ENCODE results near the gene CDC42EP5.

The CDC42EP5 gene

DNA sequence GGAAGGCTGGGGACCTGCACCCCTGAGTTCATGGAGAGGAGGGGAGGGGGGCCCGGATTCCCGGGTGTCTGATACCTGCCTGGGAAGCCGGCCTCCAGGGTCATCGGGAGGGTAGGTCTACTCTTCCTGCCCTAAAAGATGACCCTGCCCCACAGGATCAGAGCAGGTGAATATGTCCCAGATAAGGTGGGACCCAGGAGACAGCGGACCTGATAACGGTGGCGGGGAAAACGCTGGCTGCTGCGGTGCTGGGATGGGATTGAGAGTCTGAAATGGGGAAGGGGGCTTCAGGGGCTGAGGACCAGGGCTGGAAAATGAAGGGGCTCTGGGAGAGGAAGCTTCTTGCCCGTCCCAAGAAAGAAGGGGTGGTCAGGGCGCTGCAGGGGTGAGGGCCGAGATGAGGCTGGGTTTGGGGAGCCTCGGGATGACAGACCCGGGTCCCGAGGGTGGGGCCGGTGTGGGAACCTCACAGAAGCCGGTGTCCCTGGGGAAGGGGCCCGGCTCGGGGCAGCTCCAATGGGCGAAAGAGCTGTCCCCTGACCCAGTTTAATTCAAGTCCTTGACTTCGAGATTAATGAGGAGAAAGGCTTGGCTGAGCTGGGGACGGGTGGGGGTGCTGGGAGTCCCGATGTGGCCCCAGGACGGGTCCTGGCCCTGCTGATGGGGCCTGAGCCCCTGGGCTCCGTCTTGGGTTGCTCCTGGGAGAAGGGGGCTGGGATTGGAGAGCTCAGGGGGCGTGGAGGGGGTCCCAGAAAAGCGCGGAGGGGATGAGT, 57.0 kb downstream of the CDC42EP5 start:
- Histone ChIP-seq H3K4me3 (replicated peaks; ENCODE audit: low read depth, low read length) (no peak overlapping the region), H3K27me3 (replicated peaks; ENCODE audit: control insufficient read depth, insufficient read depth, low read length) (no peaks in the 10 kb centered on the region), H3K36me3 (ENCODE audit: control insufficient read depth, insufficient read depth, low read length) (no peaks in the 10 kb centered on the region)
- no peak for DNase-seq (ENCODE audit: extremely low read depth, insufficient read length)
- TF ChIP-seq, protein P1, sequence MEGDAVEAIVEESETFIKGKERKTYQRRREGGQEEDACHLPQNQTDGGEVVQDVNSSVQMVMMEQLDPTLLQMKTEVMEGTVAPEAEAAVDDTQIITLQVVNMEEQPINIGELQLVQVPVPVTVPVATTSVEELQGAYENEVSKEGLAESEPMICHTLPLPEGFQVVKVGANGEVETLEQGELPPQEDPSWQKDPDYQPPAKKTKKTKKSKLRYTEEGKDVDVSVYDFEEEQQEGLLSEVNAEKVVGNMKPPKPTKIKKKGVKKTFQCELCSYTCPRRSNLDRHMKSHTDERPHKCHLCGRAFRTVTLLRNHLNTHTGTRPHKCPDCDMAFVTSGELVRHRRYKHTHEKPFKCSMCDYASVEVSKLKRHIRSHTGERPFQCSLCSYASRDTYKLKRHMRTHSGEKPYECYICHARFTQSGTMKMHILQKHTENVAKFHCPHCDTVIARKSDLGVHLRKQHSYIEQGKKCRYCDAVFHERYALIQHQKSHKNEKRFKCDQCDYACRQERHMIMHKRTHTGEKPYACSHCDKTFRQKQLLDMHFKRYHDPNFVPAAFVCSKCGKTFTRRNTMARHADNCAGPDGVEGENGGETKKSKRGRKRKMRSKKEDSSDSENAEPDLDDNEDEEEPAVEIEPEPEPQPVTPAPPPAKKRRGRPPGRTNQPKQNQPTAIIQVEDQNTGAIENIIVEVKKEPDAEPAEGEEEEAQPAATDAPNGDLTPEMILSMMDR (IDR thresholded peaks at IDR 0.05; ENCODE audit: insufficient read depth, low read length, poor library complexity, severe bottlenecking) = no peak

DNA sequence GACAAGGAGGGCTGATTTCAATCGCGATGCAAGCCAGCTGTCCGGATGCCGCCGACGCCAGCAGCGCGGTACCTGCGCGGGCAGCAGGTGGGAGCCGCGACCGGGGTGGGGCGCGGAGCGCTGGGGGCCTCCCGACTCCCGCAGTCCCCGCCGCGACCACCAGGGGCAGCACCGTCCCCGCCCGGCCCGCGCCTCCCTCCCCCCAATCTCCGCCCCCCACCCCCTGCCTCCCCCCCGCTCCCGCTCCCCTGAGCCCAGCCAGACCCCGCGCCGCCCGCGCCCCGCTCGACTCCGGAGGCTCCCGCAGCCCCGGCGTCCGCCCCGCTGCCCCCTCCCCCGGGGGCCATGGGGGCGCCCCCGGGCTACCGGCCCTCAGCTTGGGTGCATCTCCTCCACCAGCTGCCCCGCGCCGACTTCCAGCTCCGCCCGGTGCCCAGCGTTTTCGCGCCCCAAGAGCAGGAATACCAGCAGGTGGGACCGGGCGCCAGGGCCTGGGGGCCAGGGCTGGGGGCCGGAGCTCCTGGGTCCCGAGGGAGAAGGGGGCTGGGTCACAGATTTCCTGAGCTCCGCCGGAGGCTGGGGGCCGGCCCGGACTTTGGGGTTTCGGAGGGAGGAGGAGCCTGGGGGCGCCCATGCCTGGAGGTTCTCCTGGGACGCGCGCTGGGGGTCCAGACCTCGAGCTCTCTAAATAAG, 57.7 kb downstream of the CDC42EP5 start, which contains the start of gene TTYH1:
TTYH1 (plus strand) TSS at position 257 of the 693 bp plus-strand sequence; CDS start at position 346, 89 bp downstream.
- no peak within 1 kb of the TSS for H3K4me3 ChIP-seq (replicated peaks; ENCODE audit: low read depth, low read length)
- no peaks in the 10 kb centered on the region for H3K27me3 ChIP-seq (replicated peaks; ENCODE audit: control insufficient read depth, insufficient read depth, low read length)
- DNase-seq (ENCODE audit: extremely low read depth, insufficient read length) = no peak
- TF ChIP-seq, protein P1 (IDR thresholded peaks at IDR 0.05; ENCODE audit: insufficient read depth, low read length, poor library complexity, severe bottlenecking) = no peak
- no peaks in the 10 kb centered on the region for H3K36me3 ChIP-seq (ENCODE audit: control insufficient read depth, insufficient read depth, low read length)

Measured in GM06990 (cell line).